SH-SY5Y (cell line): ENCODE measurements around the gene MYO10.

ENCODE experiments used
- GATA2 ChIP-seq: IDR thresholded peaks from 2 replicates; pipeline ENCODE4 v1.6.1; 2011; ENCODE audit warnings: mild to moderate bottlenecking, low read depth, low read length
- GATA3 ChIP-seq: IDR thresholded peaks from 2 replicates; pipeline ENCODE4 v1.6.1; 2011; ENCODE audit warnings: low read depth, mild to moderate bottlenecking, low read length, moderate library complexity

DNA sequence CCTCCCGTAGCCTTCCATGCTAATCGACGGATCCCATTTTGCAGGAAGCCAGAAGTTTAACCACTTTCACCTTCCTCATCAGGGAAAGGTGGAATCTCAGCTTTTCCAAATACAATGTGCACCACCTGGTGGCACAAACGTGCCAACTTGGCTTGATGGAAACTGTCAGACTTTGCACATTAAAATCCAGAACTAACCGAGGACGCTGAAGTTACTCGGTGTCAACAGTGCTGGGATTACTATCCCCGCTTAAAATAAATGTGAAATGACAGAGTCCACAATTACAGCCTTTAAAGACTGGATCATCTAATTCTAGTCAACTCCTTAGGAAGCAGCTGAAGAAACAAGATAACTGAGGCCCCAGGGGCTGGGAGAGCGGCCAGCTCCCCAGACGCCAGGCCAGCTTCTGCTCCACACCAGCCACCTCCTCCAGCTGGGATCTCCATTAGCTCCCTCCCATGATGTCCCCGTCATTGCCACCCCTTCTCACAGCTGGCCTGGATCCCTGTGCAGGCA lies 269.1 kb downstream of the MYO10 start:
- TF ChIP-seq GATA2 (no peak), GATA3 (no peak)
